Measurements from ENCODE around the gene ESYT1. TPM values are rescaled to one million over a fixed set of nuclear protein-coding genes. Genes with fewer than 3 reads are reported as not detected.

Gene ESYT1
- total and polyA plus RNA-seq, 9 of the 15 experiments (the other 6 are each of a cell fraction or from before 2014, with no cell fraction given) = 132 to 420 (median 164) TPM

GRCh38 chr12:56151672-56152131 is 23.6 kb downstream of the ESYT1 start (continued):
- peak; percentile 65 for TF ChIP-seq MGA (IDR thresholded peaks at IDR 0.05)
- no peak for TF ChIP-seq ZNF143 (CRISPR knock-in tag; IDR thresholded peaks at IDR 0.05)
- 0 out of 2 replicates have a peak, but pooled peaks have one; percentile 27 for TF ChIP-seq ZZZ3 (IDR thresholded peaks at IDR 0.05)
- TF ChIP-seq MYBL2 (IDR thresholded peaks at IDR 0.05; ENCODE audit: low read depth) = no peak
- no peak for TF ChIP-seq MYBL2 (CRISPR knock-in tag; IDR thresholded peaks at IDR 0.05; ENCODE audit: borderline replicate concordance)
- TF ChIP-seq XRCC5 (IDR thresholded peaks at IDR 0.05; ENCODE audit: low read depth, low read length) = no peak
- TF ChIP-seq, protein P1, sequence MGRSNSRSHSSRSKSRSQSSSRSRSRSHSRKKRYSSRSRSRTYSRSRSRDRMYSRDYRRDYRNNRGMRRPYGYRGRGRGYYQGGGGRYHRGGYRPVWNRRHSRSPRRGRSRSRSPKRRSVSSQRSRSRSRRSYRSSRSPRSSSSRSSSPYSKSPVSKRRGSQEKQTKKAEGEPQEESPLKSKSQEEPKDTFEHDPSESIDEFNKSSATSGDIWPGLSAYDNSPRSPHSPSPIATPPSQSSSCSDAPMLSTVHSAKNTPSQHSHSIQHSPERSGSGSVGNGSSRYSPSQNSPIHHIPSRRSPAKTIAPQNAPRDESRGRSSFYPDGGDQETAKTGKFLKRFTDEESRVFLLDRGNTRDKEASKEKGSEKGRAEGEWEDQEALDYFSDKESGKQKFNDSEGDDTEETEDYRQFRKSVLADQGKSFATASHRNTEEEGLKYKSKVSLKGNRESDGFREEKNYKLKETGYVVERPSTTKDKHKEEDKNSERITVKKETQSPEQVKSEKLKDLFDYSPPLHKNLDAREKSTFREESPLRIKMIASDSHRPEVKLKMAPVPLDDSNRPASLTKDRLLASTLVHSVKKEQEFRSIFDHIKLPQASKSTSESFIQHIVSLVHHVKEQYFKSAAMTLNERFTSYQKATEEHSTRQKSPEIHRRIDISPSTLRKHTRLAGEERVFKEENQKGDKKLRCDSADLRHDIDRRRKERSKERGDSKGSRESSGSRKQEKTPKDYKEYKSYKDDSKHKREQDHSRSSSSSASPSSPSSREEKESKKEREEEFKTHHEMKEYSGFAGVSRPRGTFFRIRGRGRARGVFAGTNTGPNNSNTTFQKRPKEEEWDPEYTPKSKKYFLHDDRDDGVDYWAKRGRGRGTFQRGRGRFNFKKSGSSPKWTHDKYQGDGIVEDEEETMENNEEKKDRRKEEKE (IDR thresholded peaks at IDR 0.05; ENCODE audit: borderline replicate concordance in 1 of 2, control insufficient read depth in 1 of 2, low read depth in 2 of 2, low read length in 1 of 2) = no peak
- TF ChIP-seq U2AF1 (optimal IDR thresholded peaks at IDR 0.05; ENCODE audit: low read depth, low read length) = no peak
- no peak for TF ChIP-seq ESRRA (IDR thresholded peaks at IDR 0.05; ENCODE audit: borderline replicate concordance, low read depth)
- TF ChIP-seq YBX1 (IDR thresholded peaks at IDR 0.05) = no peak
- TF ChIP-seq BCOR (IDR thresholded peaks at IDR 0.05) = no peak
- 0 out of 4 replicates have a peak, but pooled peaks of 1 of the 2 experiments have one; percentile 33 for TF ChIP-seq FOXK2 (conservative IDR thresholded peaks at IDR 0.05 in 1 of 2, IDR thresholded peaks at IDR 0.05 in 1 of 2; ENCODE audit: low read depth in 2 of 2)
- no peak for TF ChIP-seq ZNF707 (CRISPR knock-in tag; conservative IDR thresholded peaks at IDR 0.05)
- TF ChIP-seq TAF1 (IDR thresholded peaks at IDR 0.05; ENCODE audit: control insufficient read depth, extremely low read depth, insufficient read depth, low read length, severe bottlenecking) = peak; percentile 43

Measured in K562 (cell line).